ENCODE measurements around the gene ZSCAN5C. TPM values are rescaled to one million over a fixed set of nuclear protein-coding genes. Genes with fewer than 3 reads are reported as not detected.

ZSCAN5C gene
- total and polyA plus RNA-seq, 2 of the 8 experiments (the other 6 are each of a cell fraction or from before 2014, with no cell fraction given): not detected

GRCh38 chr19:56217039-56217949 is 15.2 kb downstream of the ZSCAN5C start (continued):
- no peak for TF ChIP-seq ASH2L (IDR thresholded peaks at IDR 0.05; ENCODE audit: low read length)
- TF ChIP-seq NRF1 (IDR thresholded peaks at IDR 0.05; ENCODE audit: low read depth, low read length): no peak
- TF ChIP-seq SIRT6 (IDR thresholded peaks at IDR 0.05; ENCODE audit: low read length): no peak
- no peak for TF ChIP-seq HDAC6 (IDR thresholded peaks at IDR 0.05; ENCODE audit: low read depth, low read length)
- peak; percentile 60 for TF ChIP-seq MAX (IDR thresholded peaks at IDR 0.05)
- no peak for TF ChIP-seq KDM1A (IDR thresholded peaks at IDR 0.05; ENCODE audit: borderline replicate concordance, low read length)
- TF ChIP-seq SP1 (IDR thresholded peaks at IDR 0.05; ENCODE audit: low read depth, low read length): no peak
- TF ChIP-seq SRF (IDR thresholded peaks at IDR 0.05; ENCODE audit: low read depth, low read length): no peak
- no peak for TF ChIP-seq JUND (IDR thresholded peaks at IDR 0.05; ENCODE audit: low read length)
- no peak for TF ChIP-seq EGR1 (IDR thresholded peaks at IDR 0.05; ENCODE audit: borderline replicate concordance, low read depth, low read length)
- no peak for TF ChIP-seq TEAD4 (IDR thresholded peaks at IDR 0.05; ENCODE audit: low read depth, low read length)
- no peak for TF ChIP-seq YY1 (IDR thresholded peaks at IDR 0.05; ENCODE audit: low read depth, low read length)
- no peak for TF ChIP-seq POU5F1 (IDR thresholded peaks at IDR 0.05; ENCODE audit: low read depth, low read length)
- TF ChIP-seq PHF8 (conservative IDR thresholded peaks at IDR 0.05; ENCODE audit: low read depth, low read length): peak; percentile 48; the same call in 1 of the 2 replicates
- no peak for TF ChIP-seq TAF1 (IDR thresholded peaks at IDR 0.05; ENCODE audit: low read depth, low read length)
- TF ChIP-seq ATF2 (IDR thresholded peaks at IDR 0.05; ENCODE audit: low read length): no peak
- no peak for TF ChIP-seq SP4 (IDR thresholded peaks at IDR 0.05; ENCODE audit: low read length)
- TF ChIP-seq SAP30 (IDR thresholded peaks at IDR 0.05; ENCODE audit: insufficient read depth, insufficient replicate concordance, low read length): no peak
- no peak for TF ChIP-seq RBBP5 (IDR thresholded peaks at IDR 0.05; ENCODE audit: borderline replicate concordance, low read depth, low read length)
- no peak for TF ChIP-seq CHD1 (IDR thresholded peaks at IDR 0.05; ENCODE audit: low read depth, low read length)
- no peak for TF ChIP-seq BCL11A (IDR thresholded peaks at IDR 0.05; ENCODE audit: low read depth in 2 of 2, low read length in 2 of 2)
- TF ChIP-seq RAD21 (IDR thresholded peaks at IDR 0.05 in 1 of 2, conservative IDR thresholded peaks at IDR 0.05 in 1 of 2; ENCODE audit: low read depth in 2 of 2, low read length in 2 of 2): no peak
- TF ChIP-seq SP2 (IDR thresholded peaks at IDR 0.05; ENCODE audit: low read length): no peak

Measured in H1 (cell line).